HG03520 (cell line): Measurements from ENCODE around the gene GAGE13.
"Not testable (repeated sequence)": the region's sequence is repeated elsewhere in the genome, so short reads cannot be mapped to it uniquely, and the experiment has no call there.

ENCODE experiments used
- ATAC-seq: cut with Tn5 transposase; IDR thresholded peaks from one replicate; pipeline ENCODE4 v1.9.1; 2021; ENCODE audit warnings: mild to moderate bottlenecking, moderate library complexity; ENCODE audit not compliant: unreplicated experiment

The GAGE13 gene

GRCh38 chrX:49323735-49324134, 7.6 kb upstream of the GAGE13 start:
- ATAC-seq: not testable (repeated sequence)

DNA sequence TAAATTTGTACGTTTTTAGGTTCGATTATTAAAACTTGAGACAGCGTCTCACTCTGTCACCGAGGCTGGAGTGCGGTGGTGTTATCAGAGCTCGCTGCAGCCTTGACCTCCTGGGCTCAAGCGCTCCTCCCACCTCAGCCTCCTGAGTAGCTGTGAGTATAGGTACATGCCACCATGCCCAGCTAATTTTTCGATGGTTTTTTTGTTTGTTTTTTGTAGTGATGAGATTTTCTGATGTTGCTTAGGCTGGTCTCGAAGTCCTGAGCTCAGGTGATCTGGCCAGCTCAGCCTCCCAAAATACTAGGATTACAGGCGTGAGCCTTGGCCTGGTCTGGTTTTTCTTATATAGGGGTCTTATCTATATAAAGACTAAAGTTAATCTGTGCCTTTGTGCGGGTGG, 961 bp upstream of the GAGE13 start:
- not testable (repeated sequence) for ATAC-seq

- ATAC-seq: not testable (repeated sequence)
These were observed 459 bp downstream of the GAGE13 start for GRCh38 chrX:49331841-49332240.

DNA sequence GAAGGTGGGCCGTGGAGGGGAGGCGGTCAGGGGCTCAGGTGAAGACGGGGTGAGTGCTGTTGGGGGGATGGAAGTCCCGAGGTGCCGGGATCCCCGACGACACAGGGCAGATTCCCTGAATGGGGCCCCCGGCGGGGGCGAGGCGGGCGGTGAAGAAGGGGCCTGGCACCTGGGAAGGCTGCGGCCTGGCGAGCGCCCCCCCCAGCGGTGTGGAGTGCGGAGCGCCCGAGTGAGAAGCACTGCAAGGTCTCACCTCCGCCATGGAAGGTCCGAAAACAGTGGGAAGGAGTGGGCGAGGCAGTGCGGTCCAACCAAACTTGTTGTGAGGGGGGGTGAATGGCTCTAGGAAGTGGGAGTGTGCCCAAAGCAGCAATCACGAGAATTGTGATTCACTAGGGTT, 10.1 kb downstream of the GAGE13 start:
- not testable (repeated sequence) for ATAC-seq

DNA sequence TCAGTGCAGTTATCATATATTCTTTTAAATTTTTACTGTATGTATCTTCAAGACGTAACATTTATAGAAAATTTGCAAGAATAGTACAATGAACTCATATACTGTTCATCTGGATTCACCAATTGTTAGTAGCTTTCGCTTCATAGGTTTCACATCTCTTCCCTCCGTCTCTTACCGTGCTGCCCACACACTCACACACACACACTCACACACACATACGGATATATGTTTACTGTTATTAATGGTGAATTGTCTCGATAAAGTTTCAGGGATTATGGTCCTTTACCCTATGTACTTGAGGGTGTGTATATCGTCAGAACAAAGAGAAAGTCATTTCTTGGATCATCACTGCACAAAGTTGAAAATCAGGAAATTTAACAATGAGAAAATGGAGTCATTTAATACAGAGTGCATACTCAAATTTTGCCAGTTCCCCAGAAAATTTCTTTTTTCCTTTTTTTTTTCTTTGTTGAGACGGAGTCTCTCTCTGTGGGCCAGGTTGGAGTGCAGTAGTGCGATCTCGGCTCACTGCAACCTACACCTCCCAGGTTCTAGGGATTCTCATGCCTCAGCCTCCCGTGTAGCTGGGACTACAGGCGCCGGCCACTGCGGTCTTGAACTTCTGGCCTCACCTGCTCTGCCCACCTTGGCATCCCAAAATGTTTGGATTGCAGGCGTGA, 13.3 kb downstream of the GAGE13 start:
- not testable (repeated sequence) for ATAC-seq

DNA sequence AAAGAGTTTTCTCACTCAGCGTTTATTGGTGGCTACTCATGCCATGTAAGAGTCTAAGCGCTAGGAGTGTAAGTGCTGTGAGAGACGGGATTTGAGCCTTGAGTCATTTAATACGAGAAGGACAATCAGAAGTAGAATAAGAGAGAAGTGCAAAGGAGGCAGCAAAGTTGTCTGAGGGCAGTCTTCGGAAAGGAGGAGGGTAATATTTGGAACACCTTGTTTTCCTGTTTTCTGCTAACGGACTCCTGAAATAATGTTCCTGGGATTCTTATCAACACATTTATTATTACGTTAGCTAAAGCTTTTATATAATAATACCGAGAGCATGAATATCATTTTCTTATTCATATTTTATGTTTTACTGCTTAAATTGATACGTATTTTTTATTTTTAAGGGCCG, 14.0 kb downstream of the GAGE13 start:
- not testable (repeated sequence) for ATAC-seq

DNA sequence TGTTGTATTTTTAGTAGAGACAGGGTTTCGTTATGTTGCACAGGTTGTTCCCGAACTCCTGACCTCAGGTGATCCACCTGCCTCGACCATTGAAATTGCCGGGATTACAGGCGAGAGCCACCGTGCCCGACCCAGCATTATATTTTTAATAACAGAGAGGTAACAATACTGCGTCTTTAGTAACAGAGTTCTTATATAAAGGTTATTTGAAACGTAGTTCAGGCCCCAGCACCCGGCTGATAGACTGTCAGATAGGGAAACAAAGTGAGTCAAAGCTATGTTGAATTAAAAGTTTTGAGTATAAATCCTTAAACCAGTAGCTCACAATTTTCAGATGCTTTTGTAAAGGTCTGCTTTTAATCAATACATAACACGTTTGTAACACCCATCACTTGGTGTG, 14.8 kb downstream of the GAGE13 start:
- not testable (repeated sequence) for ATAC-seq
